C4-2B (cell line): Measurements from ENCODE around the gene ALPG.
"Not testable (repeated sequence)": the region's sequence is repeated elsewhere in the genome, so short reads cannot be mapped to it uniquely, and the experiment has no call there.

Experiments
- ZFX ChIP-seq: fragments of 450-650 bp; IDR thresholded peaks from 2 replicates; pipeline ENCODE4 v1.6.1; 2017
- TF ChIP-seq, protein P1 (sequence below): fragments of 450-650 bp; conservative IDR thresholded peaks from 2 replicates; pipeline ENCODE4 v1.5.1; 2017; ENCODE audit warnings: mild to moderate bottlenecking

DNA sequence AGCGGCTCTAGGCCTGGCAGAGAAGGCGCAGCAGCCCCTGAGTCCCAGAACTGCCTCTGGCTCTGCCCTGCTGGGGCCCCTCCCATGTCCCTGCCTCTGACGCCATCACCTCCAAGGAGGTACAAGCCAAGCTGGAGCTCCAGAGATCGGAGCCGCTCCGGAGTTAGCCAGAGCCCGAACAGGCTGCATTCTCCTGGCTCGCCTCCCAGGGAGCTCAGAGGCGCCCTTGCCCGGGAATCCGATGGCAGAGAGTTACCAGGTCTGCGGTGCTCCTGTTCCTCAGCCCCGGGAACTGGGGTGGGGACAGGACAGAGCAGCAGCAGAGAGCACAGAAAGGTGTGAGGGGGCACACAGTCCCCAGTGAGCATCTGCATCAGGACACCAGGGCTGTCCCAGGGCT lies 36.4 kb downstream of the ALPG start:
- TF ChIP-seq, protein P1, sequence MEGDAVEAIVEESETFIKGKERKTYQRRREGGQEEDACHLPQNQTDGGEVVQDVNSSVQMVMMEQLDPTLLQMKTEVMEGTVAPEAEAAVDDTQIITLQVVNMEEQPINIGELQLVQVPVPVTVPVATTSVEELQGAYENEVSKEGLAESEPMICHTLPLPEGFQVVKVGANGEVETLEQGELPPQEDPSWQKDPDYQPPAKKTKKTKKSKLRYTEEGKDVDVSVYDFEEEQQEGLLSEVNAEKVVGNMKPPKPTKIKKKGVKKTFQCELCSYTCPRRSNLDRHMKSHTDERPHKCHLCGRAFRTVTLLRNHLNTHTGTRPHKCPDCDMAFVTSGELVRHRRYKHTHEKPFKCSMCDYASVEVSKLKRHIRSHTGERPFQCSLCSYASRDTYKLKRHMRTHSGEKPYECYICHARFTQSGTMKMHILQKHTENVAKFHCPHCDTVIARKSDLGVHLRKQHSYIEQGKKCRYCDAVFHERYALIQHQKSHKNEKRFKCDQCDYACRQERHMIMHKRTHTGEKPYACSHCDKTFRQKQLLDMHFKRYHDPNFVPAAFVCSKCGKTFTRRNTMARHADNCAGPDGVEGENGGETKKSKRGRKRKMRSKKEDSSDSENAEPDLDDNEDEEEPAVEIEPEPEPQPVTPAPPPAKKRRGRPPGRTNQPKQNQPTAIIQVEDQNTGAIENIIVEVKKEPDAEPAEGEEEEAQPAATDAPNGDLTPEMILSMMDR, result not testable (repeated sequence)
- not testable (repeated sequence) for TF ChIP-seq ZFX
